Bronchial epithelial cell (primary cell): Measurements from ENCODE around the gene MACROD1. TPM values are rescaled to one million over a fixed set of nuclear protein-coding genes. Genes with fewer than 3 reads are reported as not detected.
"Not testable (repeated sequence)": the region's sequence is repeated elsewhere in the genome, so short reads cannot be mapped to it uniquely, and the experiment has no call there.

Source experiments
- DNase-seq: peaks from one replicate; pipeline ENCODE4 v3.0.0-alpha.2; 2010; ENCODE audit warnings: low read depth
- FAIRE-seq: peaks from 2 replicates; lab custom pipeline; 2011; peaks lifted over from hg19 to GRCh38; lab: Jason Lieb, UNC
- H3K27me3 ChIP-seq: 2 replicates; pipeline ENCODE4 v1.5.1; 2011; ENCODE audit warnings: low read length; ENCODE audit not compliant: control insufficient read depth, insufficient read depth
- H3K36me3 ChIP-seq: 2 replicates; pipeline ENCODE4 v1.5.1; 2011; ENCODE audit warnings: low read length; ENCODE audit not compliant: control insufficient read depth, insufficient read depth
- H3K4me3 ChIP-seq: 2 replicates; pipeline ENCODE4 v1.5.1; 2011; ENCODE audit warnings: mild to moderate bottlenecking, low read depth, low read length, control low read depth
- total RNA-seq: library from RNA; depleted of rRNA; stranded (reverse); fragments of >200 nt; gene quantifications from 2 replicates; pipeline ENCODE4 v1.2.1, GENCODE V29; 2014
- TF ChIP-seq, protein P1 (sequence below): IDR thresholded peaks from 2 replicates; pipeline ENCODE4 v1.5.1; 2011; ENCODE audit warnings: mild to moderate bottlenecking, moderate library complexity, low read length, control low read depth, inconsistent platforms; ENCODE audit not compliant: insufficient read depth, severe bottlenecking

Gene MACROD1
- total RNA-seq, 1 donor from 2014 or later, result 17.9 TPM

DNA sequence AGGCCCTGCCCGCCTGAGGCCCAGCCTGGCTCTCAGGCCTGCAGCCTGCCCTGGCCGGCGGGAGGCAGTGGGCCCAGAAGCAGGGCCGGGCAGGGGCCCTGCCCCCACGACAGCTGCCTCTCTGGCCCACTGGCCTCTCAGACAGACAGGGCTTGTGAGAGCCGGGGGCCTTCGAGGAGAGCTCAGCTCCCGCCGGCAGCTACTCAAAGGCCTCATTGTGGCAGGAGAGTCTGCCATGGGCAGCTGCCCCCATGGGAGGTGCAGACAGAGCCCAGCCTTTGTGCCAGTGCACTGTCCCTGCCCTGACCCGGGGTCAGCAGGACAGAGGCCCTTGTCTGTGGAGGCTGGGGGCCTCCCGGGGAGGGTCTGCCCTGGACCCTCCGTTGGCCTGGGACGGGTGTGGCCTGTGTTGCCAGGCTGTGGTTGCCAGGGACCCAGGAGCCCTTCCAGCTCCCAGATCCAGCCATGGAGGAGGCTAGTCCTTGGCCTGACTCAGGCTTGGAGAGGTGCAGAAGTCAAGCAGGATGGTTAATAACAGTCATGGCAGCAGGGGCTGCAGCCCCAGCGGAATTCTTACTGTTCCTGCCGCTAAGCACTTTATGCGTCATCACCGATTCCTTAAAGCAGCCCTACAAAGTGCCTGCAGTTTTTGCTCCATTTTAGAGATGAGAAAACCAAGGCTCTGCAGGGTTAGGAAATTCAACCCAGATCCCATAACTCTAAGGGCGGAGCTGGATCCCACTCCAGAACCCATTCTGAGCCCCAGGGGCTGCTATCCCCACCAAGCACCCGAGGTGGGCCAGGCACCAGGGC is 117.7 kb downstream of the MACROD1 start:
- Histone ChIP-seq H3K27me3 (peaks cover 1% of the 10 kb centered on the region), H3K36me3 (no peaks in the 10 kb centered on the region), H3K4me3 (no peak overlapping the region)
- TF ChIP-seq, protein P1, sequence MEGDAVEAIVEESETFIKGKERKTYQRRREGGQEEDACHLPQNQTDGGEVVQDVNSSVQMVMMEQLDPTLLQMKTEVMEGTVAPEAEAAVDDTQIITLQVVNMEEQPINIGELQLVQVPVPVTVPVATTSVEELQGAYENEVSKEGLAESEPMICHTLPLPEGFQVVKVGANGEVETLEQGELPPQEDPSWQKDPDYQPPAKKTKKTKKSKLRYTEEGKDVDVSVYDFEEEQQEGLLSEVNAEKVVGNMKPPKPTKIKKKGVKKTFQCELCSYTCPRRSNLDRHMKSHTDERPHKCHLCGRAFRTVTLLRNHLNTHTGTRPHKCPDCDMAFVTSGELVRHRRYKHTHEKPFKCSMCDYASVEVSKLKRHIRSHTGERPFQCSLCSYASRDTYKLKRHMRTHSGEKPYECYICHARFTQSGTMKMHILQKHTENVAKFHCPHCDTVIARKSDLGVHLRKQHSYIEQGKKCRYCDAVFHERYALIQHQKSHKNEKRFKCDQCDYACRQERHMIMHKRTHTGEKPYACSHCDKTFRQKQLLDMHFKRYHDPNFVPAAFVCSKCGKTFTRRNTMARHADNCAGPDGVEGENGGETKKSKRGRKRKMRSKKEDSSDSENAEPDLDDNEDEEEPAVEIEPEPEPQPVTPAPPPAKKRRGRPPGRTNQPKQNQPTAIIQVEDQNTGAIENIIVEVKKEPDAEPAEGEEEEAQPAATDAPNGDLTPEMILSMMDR, result no peak
- DNase-seq (no peak), FAIRE-seq (no peak)

DNA sequence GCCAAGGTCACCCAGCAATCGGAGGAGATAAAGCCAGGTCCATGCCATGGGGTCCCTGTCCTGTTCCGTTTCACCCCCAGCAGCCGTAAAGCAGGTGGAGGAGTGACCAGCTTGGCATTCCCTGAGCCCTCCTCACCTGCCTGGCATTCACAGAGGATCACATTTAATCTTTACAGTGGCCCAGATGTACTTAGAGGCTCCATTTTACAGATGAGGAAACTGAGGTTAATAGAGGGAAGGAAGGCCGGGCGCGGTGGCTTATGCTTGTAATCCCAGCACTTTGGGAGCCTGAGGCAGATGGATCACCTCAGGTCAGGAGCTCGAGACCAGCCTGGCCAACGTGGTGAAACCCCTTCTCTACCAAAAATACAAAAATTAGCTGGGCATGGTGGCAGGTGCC is 118.5 kb downstream of the MACROD1 start:
- not testable (repeated sequence) for FAIRE-seq, H3K27me3 ChIP-seq

DNA sequence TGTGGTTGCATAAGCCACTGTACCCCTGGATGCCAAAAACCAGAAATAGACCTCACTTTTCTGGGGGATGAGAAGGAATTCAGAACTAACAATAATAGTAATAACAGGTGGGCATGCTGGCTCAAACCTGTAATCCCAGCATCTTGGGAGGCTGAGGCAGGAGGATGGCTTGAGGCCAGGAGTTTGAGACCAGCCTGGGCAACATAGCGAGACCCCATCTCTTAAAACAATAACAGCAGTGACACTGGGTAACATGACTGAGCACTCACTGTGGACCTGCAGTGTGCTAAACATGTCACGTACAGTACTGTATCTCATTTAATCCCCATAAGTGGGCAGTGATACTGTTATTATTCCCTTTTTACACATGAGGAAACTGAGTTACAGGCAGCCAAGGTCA is 120.2 kb downstream of the MACROD1 start:
- DNase-seq (no peak), FAIRE-seq (no peak)
- H3K4me3 ChIP-seq, result no peak overlapping the region
- no peaks in the 10 kb centered on the region for H3K36me3 ChIP-seq
- H3K27me3 ChIP-seq, result peaks cover 1% of the 10 kb centered on the region
- TF ChIP-seq, protein P1, result no peak

More for the DNA sequence above, 118.5 kb downstream of the MACROD1 start:
- H3K36me3 ChIP-seq, DNase-seq, H3K4me3 ChIP-seq: not testable (repeated sequence)

DNA sequence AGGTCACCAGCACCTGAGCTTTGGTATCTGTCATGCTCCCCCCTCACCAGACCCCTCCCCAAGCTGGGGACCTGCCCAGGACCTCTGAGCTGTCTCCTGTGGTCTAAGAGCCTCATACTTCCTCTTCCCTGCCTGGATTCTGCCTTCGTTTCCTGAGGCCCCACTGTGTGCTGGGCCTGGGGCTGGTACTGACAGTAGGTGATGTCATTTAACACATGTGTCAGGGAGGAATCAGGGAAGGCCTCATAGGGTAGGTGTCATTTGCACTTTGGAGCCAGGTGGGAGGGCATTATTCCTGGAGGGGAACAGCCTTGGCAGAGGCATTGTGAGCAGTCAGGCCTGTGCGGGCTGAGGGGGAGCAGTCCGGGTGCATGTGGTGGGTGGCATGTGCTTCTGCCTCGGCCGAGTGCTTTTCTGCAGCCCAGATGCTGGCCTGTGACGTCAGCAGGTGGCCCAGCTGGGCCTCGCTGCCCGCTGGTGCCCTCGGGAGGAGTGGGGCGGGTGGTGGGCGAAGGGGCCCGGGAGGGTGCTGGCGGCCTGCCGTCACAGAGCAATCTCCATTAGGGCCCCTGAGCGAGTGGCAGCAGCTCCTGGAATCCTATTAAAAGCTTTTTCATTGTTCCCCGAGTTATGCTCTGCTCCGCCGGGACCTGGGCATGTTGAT is 121.1 kb downstream of the MACROD1 start:
- no peak for DNase-seq
- no peaks in the 10 kb centered on the region for H3K36me3 ChIP-seq
- no peak overlapping the region for H3K4me3 ChIP-seq
- peak; percentile 7 for FAIRE-seq
- TF ChIP-seq, protein P1, result no peak
- peaks cover 1% of the 10 kb centered on the region for H3K27me3 ChIP-seq

DNA sequence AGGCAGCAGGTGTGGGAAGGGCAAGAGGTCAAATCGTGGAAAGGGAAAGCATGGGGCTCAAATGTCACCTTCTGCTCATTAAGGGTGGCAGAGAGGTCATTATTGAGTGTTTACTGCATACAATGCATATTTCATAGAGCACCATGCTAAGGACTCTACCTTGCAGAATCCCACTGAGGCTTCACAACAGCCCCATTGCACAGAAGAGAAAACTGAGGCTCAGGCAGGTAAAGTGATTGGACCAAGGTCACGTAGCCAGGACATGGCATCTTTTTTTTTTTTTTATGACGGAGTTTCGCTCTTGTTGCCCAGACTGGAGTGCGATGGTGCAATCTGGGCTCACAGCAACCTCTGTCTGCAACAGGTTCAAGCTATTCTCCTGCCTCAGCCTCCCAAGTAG is 122.4 kb downstream of the MACROD1 start:
- TF ChIP-seq, protein P1, result no peak
- FAIRE-seq (no peak), DNase-seq (no peak)
- Histone ChIP-seq H3K4me3 (no peak overlapping the region), H3K27me3 (peaks cover 1% of the 10 kb centered on the region), H3K36me3 (no peaks in the 10 kb centered on the region)

DNA sequence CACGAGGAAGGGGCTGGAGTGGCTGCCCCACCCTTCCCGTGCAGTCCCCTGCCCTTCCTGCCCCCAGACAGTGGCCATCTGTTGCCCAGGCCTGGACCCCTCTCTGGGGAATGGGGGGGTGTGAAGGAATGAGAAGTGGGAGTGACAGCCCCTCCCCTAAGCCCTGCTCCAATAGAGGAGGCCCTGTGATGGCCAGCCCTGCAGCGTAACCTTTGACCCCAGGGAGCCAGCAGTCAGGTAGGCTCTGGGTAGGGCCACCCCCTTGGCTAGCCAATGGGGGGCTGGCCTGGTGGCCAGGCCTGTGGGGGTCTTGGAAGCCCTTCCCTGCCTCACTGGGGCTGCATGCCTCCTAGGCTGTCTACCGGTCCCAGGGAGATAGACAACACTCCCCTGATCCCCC is 123.6 kb downstream of the MACROD1 start:
- TF ChIP-seq, protein P1, result no peak
- DNase-seq (no peak), FAIRE-seq (no peak)
- H3K4me3 ChIP-seq, result no peak overlapping the region
- H3K36me3 ChIP-seq, result no peaks in the 10 kb centered on the region
- peaks cover 4% of the 10 kb centered on the region for H3K27me3 ChIP-seq
